Posterior cingulate gyrus (tissue), 11 donors: ENCODE data around the gene NRP1.

Experiments used
- DNase-seq, 10 donors: peaks; one replicate each; pipeline versions ENCODE4 v3.0.0 to v3.0.0-alpha.2; 2020 to 2021; ENCODE audit warnings: mixed read lengths in 3 of 10
- intact Hi-C: fragments of 100-400 bp; cut with DNase I; formaldehyde crosslinking; loops from one replicate; pipeline ENCODE4 v1.15.1; 2023

The NRP1 gene

DNA sequence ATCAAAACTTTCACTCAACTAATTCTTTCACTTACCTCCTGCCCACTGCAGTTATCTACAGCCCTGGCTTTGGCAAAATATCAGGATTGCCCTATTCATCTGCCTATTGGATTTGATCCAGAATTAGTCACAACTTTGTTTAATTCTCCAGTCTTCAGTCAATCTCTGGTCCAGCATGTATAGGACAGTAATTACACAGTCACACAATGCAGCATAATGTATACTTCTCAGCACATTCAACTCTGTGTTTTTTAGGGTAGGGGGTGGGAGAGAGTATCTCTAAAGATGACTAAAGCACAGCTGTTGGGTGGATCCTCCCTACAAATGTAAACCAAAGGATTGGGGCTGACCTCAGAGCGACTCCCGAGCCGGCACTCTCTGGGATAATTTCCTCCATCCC lies 17.7 kb upstream of the NRP1 start:
- intact Hi-C loops: no loop called here
- no peak for DNase-seq

DNA sequence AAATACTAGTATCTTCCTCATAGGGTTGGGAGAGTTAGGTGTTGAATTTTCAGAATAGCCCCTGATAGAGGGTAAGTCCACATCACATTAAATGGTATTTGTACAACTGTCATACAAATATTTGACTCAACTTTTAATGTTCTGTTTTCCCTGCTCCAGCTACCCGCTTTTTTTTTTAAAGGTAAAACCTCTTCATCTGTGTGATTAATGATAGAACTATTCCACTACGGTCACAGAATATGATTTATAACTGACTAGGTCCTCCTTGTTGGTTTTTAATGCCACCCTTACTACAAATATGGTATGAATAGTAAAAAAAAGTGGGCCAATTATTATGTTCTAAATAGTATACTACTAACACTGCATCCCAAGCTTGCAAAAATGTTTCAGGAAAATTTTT lies 15.6 kb upstream of the NRP1 start:
- intact Hi-C loops: no loop called here
- DNase-seq: no peak

DNA sequence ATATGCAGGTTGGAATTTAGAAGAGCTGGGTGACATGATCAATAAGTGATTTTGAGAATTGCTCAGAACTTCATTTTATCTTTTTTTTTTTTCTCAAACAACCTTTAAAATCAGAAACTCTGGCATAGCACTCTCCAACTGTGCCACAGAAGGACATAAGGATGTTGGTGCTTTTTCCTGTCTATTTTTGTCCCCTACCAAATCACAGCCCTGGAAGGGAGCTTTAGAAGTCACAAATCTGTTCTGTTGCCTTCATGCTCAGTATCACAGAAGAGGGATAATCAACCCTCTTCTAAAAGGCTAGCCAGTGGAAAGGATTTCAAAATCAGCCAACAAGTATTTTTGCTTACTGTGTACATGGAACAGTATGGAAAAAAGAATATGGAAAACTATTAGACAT lies 14.8 kb upstream of the NRP1 start:
- intact Hi-C loops: no loop called here
- DNase-seq: no peak

DNA sequence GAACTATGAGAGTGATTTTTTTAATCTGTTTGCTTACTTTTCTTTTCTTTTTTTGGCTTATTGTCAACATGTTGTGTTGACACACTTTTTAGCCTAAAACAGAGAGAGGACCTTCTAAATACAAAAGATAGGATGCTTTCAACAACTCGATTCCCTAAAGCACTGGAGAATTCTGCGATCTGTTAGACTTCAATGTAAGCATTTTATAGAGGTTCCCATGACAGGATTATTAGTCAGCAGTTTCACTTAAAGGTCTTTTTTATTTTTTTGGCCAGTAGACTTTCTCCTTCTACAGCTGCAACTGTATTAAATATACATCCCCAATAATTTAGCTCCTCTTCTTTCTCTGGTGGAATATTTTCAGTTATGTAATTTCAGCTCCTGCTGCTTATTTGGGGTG lies 12.7 kb upstream of the NRP1 start:
- intact Hi-C loops: no loop called here
- DNase-seq: no peak

DNA sequence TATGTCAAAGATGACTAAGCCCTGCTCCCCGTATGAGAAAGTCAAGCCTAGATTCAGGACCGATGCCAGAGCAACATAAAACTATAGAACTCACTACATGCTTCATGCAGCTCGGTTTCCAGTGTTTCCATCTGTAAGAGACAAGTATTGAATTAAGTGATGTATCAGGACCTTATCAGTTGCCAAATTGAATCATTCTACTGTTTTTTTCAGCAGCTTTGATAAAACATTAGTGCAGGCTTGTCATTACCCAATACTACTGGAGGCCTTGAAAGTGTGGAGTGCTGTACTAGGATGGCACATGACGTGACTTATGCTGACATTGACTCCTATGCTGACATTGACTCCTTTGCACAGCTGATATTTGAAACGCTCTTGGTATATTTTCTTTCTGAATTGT lies 10.8 kb upstream of the NRP1 start:
- intact Hi-C loops: no loop called here
- no peak for DNase-seq

DNA sequence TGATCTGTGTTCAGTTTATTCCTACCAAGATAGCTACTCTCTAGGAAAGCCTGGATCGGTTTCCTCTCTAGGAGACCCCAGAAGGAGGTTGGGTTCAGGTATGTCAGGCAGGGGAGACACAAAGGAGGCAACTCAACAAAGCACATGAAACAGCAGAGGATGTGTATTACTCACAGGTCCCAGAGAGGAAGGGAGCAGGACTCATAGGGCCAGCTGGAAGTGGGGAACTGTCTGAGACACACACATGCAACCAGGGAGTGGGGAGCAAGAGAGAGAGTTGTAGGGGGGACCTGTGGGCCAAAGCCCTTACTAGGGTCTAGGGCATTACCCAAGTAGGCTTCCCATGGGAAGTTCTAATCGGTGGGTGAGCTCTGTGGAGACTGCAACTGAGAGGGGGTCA lies 10.2 kb upstream of the NRP1 start:
- intact Hi-C loops: no loop called here

DNA sequence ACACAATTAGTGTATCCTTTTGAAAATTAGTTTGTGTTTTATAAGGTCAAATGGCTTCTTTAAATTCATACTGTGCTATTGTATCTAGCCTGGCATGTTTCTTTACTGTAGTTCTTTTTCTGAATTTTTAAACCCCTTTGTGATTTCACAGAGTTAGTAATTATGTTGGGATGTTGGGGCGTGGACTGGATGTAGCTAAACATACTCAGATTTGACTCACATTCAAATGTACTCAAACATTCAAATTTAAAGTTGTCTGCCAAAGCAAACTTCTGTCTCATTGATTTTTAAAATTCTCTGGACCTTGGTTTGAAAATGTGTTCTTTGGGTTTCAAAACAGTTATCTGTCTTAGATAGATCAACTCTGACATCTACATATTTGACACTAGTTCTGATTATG lies 7.2 kb upstream of the NRP1 start:
- intact Hi-C loops: no loop called here
- DNase-seq: no peak

More for the DNA sequence above, 10.2 kb upstream of the NRP1 start:
- DNase-seq: no peak

DNA sequence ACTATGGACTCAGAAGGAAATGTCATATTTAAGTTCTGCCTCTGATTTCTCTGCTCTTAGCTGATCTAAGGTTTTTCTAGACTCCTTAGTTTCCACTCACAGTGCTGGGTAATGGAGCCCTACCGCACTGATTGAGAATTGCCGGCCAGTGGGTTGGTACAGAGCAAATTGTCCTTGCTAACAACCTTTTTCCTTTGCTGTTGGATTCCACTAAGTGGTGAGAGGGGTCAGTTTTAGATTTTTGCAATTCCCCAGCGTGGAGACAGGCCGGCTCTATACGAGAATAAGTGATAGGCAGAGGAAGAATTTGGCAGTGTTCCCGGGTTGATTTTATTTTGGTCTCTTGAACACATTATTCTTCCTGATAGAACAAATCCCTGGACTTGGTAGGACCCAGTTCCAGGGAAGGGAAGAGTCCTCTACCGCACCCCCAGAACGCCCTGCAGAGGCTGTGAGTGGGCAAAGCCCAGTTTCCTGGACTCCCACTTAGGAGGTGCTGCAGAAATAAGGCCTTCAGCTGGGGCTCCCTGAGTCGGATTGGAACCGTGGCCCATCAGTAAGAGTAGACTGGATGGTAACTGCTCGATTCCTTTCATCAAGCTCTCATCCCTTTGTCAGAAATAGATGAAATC lies 3.0 kb upstream of the NRP1 start:
- DNase-seq: peak in 1 of 10 donors; percentile 25
- intact Hi-C loops: loop anchor here (10.0 kb wide), 2 partner anchors 217 to 437 kb away; no protein-coding TSS in a partner anchor

DNA sequence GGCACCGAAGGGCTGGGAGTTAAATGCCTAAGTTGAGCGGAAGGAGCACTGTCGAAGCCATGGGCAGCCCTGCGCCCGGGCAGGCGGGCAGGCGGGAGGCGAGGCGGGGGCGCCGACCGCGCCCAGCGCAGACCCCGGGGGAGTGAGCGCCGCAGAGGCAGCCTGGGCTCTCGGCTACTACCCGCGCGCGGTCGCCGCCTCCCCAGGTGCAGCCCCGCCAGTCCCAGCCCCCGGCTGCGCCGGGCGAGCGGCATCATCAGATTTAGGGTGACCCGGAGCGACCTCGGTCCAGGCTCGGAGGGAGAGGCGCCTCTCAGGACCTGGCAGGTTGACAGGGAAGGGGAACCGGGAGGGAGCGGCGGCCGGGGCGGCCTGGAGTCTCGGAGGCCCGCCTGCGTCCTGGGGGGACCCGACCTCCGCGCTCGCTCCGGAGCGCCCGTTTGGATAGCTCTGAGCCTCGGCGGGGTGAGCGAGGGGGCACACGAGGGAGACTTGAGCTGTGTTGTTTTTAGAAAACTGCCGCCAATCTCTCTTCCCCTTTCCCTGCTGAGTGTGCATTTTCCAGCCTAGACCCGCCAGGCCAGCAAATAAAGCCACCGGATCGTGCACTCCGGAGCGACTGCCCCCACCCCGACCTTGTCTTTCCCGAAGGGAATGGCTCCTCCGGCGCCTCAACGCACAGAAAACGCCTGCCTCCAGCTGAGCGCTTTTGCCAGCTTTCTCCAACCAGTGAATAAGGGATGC lies 2.3 kb upstream of the NRP1 start:
- intact Hi-C loops: loop anchor here (10.0 kb wide), 2 partner anchors 218 to 438 kb away; no protein-coding TSS in a partner anchor
- DNase-seq: peak in 9 of 10 donors; percentile 10 to 88 (median 29)

DNA sequence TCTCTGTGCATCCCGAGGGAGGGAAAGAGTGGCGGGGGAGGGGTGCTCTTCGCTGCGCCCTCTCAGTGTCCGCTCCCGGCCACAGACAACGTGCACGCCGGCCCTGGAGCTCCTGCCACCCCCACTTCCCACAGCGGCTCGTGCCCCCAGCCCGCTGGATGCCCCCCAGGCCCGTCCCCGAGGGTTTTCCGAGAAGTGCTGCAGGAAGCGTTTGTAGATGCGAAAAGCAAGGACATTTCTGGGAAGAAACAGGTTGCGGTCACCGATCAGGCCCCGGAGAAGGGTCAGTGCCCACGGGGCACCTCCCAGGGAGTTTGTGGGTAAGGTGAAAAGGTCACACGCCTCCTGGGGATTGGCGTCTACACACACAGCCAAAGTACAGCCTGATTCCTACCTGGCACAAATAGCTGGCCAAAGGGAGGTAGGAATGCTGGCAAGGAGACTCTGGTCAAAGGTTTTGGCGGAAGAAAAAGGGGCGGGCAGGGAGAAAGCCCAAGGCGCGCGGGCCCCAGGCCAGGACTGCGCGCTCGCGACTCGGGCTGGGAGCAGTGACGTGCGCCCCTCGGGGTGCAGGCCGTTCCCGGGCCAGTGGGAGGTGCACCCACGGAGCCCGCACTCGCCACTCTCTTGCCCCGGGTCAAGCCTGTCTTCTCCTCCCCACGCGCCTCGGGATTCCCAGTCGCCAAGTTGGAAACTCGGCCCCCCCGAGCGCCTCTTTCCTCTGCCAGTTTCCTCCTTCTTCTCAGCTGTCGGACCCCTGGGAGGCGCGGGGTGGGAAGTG lies 1.5 kb upstream of the NRP1 start:
- intact Hi-C loops: loop anchor here (10.0 kb wide), 2 partner anchors 219 to 439 kb away; no protein-coding TSS in a partner anchor
- DNase-seq: peak in 6 of 10 donors; percentile 15 to 85 (median 49)

DNA sequence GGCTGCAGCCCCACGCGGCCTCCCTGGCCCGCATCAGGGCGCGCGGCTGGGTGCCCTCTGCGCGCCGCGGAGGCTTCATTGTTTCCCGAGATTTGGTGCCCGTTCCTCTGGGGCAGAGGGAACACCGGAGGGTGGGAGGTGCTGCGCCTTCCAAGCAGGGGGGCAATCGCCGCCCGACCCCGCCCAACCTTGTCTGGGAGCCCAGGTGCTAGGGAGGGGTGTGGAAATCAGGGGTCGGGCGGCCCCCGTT lies 1.0 kb upstream of the NRP1 start:
- peak in 1 of 10 donors; percentile 17 for DNase-seq
- intact Hi-C loops: loop anchor here (10.0 kb wide), 2 partner anchors 219 to 439 kb away; no protein-coding TSS in a partner anchor

DNA sequence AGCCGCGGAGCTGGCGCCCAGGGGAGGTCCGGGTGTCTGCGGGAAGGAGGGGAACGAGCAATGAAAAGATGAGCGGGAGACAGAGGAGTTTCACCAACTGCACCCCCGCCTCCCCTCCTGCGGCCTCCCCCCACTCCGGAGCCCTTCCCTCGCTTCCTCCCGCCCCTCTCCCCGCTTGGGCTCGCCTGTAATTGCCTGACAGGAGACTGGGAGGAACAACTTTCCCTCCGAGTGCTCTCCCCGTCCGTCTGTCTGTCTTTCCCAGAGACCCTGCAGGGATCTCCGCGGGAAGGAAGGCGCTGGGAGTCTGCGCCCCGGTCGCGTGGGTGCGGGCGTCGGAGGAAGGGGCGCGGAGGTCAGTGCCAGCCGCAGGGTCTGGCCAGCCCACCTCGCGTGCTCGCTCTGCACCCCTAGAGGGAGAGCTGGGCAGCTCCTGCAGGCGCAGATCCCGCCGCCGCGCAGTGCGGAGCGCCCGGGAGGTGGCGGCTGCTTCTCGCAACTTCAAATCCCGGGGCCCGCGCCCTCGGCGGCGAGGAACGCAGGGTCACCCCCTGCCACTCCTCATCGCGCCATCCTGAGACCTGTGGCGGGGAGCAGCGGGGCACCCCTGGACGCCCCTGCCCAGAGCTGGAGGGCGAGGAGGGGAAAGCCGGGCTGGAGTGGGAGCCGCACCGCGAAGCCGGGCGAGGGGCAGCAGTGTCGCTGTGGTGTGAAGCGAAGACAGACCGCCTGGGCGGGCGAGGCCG lies 511 bp upstream of the NRP1 start:
- DNase-seq: peak; percentile 24 to 93 (median 60)

DNA sequence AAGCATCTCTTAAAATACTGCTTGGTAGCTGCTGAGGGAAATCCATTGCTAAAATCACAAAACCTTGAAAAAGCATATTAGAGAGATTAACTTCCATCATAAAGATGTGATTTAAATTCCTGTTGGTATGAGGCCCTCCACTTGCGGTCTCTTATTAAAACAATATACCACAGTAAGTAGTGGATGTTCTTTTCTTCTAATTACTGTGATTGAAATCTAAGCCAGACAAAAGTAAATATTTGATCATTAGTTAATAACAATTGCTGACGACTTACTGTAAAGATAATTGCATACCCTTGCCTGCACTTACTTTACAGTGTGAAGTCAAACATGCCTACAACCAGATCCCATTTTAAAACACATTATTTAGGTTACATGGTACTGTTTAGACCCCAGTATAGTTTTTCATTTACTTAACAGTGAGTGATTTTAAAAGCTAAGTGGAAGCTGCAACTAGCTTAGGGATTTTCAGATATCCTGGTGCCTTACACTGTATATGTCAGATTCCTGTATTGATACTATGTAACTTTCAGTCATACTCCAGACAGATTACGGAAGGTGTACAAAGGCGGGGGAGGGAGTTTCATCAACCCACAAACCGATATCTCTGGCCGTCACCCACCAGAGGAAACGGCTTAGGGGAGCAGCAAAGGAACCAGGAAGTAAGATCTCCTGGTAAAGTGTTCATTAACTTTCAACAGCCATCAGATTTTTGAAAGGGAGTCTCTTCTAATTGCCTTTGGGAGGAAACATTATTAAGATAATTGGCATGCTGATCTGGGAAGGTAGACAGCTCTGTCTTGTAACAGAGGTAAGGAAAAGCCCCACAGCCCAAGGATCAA lies 986 bp downstream of the NRP1 start:
- DNase-seq: no peak
- intact Hi-C loops: loop anchor here (5.0 to 10.0 kb wide), 3 partner anchors 136 to 441 kb away; no protein-coding TSS in a partner anchor

More for the DNA sequence above, 511 bp upstream of the NRP1 start:
- intact Hi-C loops: loop anchor here (5.0 to 10.0 kb wide), 3 partner anchors 138 to 440 kb away; no protein-coding TSS in a partner anchor

DNA sequence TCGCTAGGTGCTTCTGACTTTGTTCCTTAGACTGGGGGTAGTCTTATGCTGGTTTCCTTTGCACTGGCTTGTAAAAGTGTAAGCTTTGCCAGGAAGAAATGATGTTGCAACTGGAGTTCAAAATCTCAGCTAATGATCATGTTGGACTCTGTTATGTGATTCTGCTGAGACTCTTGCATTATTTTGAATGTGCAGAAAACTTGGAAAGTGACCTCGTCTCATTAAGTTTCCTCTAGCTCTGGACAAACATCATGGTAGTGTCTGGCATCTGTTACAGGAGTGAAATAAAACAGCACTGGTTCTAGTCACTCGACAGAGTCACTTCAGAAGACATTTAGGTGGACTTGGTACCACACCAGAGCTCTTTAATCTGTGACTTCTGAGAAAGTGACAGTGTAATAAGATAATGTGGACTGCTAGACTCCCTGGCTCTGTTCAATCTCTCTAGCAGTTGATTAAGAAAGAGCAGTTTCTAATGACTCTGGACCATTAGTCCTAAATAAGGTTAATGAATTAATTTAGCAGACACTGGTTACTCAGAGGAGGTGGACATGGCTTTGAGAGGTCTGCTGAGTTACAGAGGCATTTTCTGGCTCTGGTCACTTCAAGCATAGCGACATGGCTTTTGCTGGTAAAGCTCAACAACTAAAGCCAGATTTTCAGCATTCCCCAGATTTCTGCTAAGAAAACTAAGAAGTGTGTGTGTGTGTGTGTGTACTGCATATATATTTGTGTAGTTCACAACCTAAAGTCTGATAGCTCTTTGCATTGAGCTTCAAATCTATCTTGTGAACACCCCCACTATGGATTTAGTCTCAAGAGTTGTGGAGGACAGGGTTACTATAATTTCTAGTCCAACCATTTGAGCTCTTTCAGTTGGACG lies 2.0 kb downstream of the NRP1 start:
- no peak for DNase-seq
- intact Hi-C loops: loop anchor here (5.0 to 10.0 kb wide), 3 partner anchors 135 to 442 kb away; no protein-coding TSS in a partner anchor

DNA sequence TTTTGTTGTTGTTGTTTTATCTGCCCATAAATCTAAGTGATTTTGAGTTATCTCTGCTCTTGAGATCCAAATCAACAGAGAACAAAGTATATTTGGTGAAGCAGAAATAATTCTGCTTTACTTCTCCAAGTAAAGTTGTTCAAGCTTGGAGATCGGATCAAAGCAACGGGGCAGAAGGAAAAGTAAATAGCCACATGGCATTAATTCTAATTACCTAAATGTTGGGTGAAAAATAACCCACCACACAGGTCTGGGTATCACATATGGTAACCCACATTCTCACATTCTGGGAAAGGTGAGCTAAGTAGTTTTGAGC lies 3.1 kb downstream of the NRP1 start:
- intact Hi-C loops: loop anchor here (5.0 to 10.0 kb wide), 3 partner anchors 134 to 443 kb away; no protein-coding TSS in a partner anchor
- DNase-seq: no peak

DNA sequence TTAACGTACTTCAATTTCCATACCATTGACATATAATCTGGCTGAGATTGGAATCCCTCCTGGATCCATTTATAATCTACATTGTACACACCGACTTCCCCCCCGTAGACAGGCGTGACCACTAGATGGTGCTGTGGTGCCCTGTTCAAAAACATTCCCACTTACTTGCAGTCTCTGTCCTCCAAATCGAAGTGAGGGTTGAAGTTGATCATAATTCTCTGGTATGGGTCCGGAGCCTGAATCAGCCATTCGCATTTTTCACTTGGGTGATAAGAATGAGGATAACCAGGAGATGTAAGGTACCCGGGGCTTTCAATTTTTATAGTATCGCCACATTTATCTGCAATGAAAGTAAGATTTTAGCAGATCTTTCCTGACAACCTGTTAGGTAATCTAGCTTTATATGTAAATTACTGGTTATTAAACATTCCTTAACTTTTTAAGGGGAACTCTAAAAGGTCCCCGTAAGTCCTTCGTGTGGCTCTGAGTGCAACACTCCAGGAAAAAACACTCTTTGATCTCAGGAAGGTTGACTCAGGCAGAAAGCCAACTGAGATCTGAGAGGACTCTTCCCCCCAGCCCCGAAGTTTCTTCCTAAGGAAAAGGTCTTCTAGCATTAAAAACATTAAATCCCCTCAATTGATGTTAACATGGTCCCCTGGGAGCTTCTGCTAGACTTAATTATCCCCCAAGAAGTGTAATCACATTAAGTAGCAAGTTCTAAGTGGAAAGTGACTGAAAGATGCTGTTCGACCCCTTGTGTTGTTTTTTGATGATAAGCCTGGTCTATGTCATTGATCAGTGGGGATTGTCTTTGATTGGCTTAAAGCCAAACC lies 3.7 kb downstream of the NRP1 start:
- intact Hi-C loops: loop anchor here (1.0 to 10.0 kb wide), 4 partner anchors 133 to 1308 kb away; no protein-coding TSS in a partner anchor
- DNase-seq: peak; percentile 61 to 97 (median 88)

DNA sequence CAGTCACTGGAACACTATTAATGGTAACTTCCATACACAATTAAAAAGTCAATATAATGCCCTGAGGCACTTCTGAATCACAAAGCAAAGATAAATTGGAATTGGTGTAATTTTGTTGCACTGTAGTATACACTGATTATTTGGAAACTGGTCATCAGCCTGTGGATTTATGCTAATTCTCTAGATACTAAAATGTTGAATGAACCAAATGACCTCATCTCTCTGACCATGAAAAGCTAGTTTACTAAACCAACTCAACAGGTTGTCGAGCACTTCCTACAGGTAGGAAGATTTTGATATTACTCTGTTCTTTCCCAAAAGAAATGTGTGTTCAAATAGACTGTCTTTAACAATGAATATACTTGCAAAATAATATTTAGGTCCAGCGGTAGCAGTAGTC lies 5.3 kb downstream of the NRP1 start:
- intact Hi-C loops: no loop called here
- DNase-seq: no peak

DNA sequence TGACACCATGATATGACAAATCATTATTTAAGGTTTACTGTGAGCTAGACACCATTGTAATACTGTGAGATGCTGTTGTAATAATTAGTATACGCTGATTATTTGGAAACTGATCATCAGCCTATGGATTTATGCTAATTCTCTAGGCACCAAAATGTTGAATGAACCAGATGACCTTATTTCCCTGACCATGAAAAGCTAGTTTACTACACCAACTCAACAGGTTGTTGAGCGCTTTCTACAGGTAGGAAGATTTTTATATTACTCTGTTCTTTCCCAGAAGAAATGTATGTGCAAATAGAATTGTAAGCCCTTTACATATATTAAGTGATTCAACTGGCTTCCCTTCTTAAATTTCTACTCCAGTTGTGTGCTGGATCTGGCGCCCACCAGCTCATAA lies 6.2 kb downstream of the NRP1 start:
- DNase-seq: no peak
- intact Hi-C loops: no loop called here
